ENCODE data around the gene ATP2C2. TPM values are rescaled to one million over a fixed set of nuclear protein-coding genes. Genes with fewer than 3 reads are reported as not detected.

Gene ATP2C2
- total and polyA plus RNA-seq, 2 experiments from 2014 or later, result 2.1 TPM

- Histone ChIP-seq H3K4me3 (no peak overlapping the region), H3K27ac (ENCODE audit: low read depth) (no peak overlapping the region), H4K20me1 (replicated peaks; ENCODE audit: insufficient read depth) (no peaks in the 10 kb centered on the region), H3F3A (replicated peaks; ENCODE audit: low read depth) (no peaks in the 10 kb centered on the region), H3K27me3 (ENCODE audit: insufficient read depth) (no peaks in the 10 kb centered on the region), H3K79me2 (replicated peaks; ENCODE audit: insufficient read depth) (no peaks in the 10 kb centered on the region), H3K4me2 (no peak overlapping the region), H3K9me2 (ENCODE audit: insufficient read depth) (no peaks in the 10 kb centered on the region), H3K36me3 (ENCODE audit: insufficient read depth) (no peaks in the 10 kb centered on the region), H3K4me1 (ENCODE audit: insufficient read depth) (no peaks in the 10 kb centered on the region), H2AFZ (no peak overlapping the region)
- no peak overlapping the region for H3K27ac Mint-ChIP-seq
- H3K27me3 Mint-ChIP-seq (ENCODE audit: insufficient read depth, low read depth, poor library complexity), result peaks cover 19% of the 10 kb centered on the region
- H3K4me3 Mint-ChIP-seq, result no peak overlapping the region
- TF ChIP-seq CREB1 (CRISPR knock-in tag; IDR thresholded peaks at IDR 0.05; ENCODE audit: low read depth) (no peak), JUNB (IDR thresholded peaks at IDR 0.05; ENCODE audit: unreplicated experiment) (no peak), REST (IDR thresholded peaks at IDR 0.05; ENCODE audit: unreplicated experiment) (no peak), CTCF (conservative IDR thresholded peaks at IDR 0.05; ENCODE audit: low read depth in 2 of 2) (no peak), EZH2phosphoT487 (IDR thresholded peaks at IDR 0.05; ENCODE audit: unreplicated experiment) (no peak), ZNF114 (CRISPR knock-in tag; IDR thresholded peaks at IDR 0.05) (no peak), POLR2AphosphoS5 (IDR thresholded peaks at IDR 0.05; ENCODE audit: low read depth) (no peak), NANOG (IDR thresholded peaks at IDR 0.05; ENCODE audit: borderline replicate concordance) (no peak), ETS1 (IDR thresholded peaks at IDR 0.05) (no peak), STAT1 (IDR thresholded peaks at IDR 0.05; ENCODE audit: unreplicated experiment) (no peak), ZNF331 (CRISPR knock-in tag; IDR thresholded peaks at IDR 0.05; ENCODE audit: low read depth) (no peak), EZH2 (IDR thresholded peaks at IDR 0.05; ENCODE audit: low read depth, unreplicated experiment) (no peak), ZNF462 (CRISPR knock-in tag; IDR thresholded peaks at IDR 0.05) (no peak)
- H3K9me3 Mint-ChIP-seq, result peaks cover 8% of the 10 kb centered on the region; the same call in 2 of the 3 replicates
- peaks cover 8% of the 10 kb centered on the region; the same call in 2 of the 3 replicates for H3K36me3 Mint-ChIP-seq (ENCODE audit: low read depth)
- no peaks in the 10 kb centered on the region for H3K4me1 Mint-ChIP-seq
- ATAC-seq (no peak), DNase-seq (ENCODE audit: low spot score) (no peak)
These were observed 51.4 kb downstream of the ATP2C2 start for GRCh38 chr16:84419730-84420129.
